WTC11 (cell line): ENCODE data around the gene ARRDC3.

Experiments used
- ESRRA ChIP-seq: sonication (generic); formaldehyde crosslinking; IDR thresholded peaks from 2 replicates; pipeline ENCODE4 v1.8.1; 2022; ENCODE audit warnings: mild to moderate bottlenecking, missing genetic modification reagents, borderline replicate concordance
- FOXK1 ChIP-seq: sonication (generic); formaldehyde crosslinking; IDR thresholded peaks from 2 replicates; pipeline ENCODE4 v1.8.0; 2022; ENCODE audit warnings: mild to moderate bottlenecking, moderate library complexity, missing genetic modification reagents
- JUN ChIP-seq: sonication (generic); formaldehyde crosslinking; IDR thresholded peaks from 2 replicates; pipeline ENCODE4 v1.8.0; 2023; ENCODE audit warnings: mild to moderate bottlenecking, missing genetic modification reagents
- NFE2L1 ChIP-seq: sonication (generic); formaldehyde crosslinking; IDR thresholded peaks from 2 replicates; pipeline ENCODE4 v1.8.1; 2023; ENCODE audit warnings: missing genetic modification reagents
- RORB ChIP-seq: fragments of 250-450 bp; sonication (Bioruptor Pico); IDR thresholded peaks from 2 replicates; pipeline ENCODE4 v1.9.0; 2021; ENCODE audit warnings: mild to moderate bottlenecking
- SP1 ChIP-seq: sonication (generic); formaldehyde crosslinking; conservative IDR thresholded peaks from 2 replicates; pipeline ENCODE4 v1.8.1; 2022; ENCODE audit warnings: missing genetic modification reagents
- TF ChIP-seq, protein P1 (sequence below): fragments of 200-600 bp; IDR thresholded peaks from 2 replicates; pipeline ENCODE4 v1.8.0; 2022; ENCODE audit warnings: antibody characterized with exemption
- TF ChIP-seq, protein P2 (sequence below): sonication (generic); formaldehyde crosslinking; IDR thresholded peaks from 2 replicates; pipeline ENCODE4 v1.8.0; 2023; ENCODE audit warnings: mild to moderate bottlenecking, missing genetic modification reagents
- TF ChIP-seq, protein P3 (sequence below): sonication (generic); formaldehyde crosslinking; IDR thresholded peaks from 2 replicates; pipeline ENCODE4 v1.8.1; 2022; ENCODE audit warnings: mild to moderate bottlenecking, moderate library complexity, missing genetic modification reagents

DNA sequence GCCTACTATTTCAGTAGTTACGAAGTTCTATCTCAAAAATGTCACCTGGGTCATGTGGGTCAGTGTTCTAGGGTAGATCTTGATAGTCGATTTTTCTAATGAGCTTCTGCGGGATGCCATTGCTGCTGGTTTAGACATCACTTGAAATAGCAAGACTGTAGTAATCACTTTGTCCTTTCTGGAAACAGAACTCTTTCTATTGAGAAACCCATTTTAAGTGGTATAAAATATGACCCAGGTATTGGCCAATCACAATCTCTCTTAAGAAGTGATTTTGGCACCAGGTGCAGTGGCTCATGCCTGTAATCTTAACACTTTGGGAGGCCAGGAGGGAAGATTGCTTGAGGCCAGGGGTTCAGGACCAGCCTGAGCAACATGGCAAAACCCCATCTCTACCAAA is 17.6 kb downstream of the ARRDC3 start:
- TF ChIP-seq, protein P1, sequence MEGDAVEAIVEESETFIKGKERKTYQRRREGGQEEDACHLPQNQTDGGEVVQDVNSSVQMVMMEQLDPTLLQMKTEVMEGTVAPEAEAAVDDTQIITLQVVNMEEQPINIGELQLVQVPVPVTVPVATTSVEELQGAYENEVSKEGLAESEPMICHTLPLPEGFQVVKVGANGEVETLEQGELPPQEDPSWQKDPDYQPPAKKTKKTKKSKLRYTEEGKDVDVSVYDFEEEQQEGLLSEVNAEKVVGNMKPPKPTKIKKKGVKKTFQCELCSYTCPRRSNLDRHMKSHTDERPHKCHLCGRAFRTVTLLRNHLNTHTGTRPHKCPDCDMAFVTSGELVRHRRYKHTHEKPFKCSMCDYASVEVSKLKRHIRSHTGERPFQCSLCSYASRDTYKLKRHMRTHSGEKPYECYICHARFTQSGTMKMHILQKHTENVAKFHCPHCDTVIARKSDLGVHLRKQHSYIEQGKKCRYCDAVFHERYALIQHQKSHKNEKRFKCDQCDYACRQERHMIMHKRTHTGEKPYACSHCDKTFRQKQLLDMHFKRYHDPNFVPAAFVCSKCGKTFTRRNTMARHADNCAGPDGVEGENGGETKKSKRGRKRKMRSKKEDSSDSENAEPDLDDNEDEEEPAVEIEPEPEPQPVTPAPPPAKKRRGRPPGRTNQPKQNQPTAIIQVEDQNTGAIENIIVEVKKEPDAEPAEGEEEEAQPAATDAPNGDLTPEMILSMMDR: no peak
- no peak for TF ChIP-seq FOXK1 (CRISPR knock-in tag)
- no peak for TF ChIP-seq RORB (CRISPR knock-in tag)
- TF ChIP-seq, protein P2, sequence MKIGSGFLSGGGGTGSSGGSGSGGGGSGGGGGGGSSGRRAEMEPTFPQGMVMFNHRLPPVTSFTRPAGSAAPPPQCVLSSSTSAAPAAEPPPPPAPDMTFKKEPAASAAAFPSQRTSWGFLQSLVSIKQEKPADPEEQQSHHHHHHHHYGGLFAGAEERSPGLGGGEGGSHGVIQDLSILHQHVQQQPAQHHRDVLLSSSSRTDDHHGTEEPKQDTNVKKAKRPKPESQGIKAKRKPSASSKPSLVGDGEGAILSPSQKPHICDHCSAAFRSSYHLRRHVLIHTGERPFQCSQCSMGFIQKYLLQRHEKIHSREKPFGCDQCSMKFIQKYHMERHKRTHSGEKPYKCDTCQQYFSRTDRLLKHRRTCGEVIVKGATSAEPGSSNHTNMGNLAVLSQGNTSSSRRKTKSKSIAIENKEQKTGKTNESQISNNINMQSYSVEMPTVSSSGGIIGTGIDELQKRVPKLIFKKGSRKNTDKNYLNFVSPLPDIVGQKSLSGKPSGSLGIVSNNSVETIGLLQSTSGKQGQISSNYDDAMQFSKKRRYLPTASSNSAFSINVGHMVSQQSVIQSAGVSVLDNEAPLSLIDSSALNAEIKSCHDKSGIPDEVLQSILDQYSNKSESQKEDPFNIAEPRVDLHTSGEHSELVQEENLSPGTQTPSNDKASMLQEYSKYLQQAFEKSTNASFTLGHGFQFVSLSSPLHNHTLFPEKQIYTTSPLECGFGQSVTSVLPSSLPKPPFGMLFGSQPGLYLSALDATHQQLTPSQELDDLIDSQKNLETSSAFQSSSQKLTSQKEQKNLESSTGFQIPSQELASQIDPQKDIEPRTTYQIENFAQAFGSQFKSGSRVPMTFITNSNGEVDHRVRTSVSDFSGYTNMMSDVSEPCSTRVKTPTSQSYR: no peak
- TF ChIP-seq, protein P3, sequence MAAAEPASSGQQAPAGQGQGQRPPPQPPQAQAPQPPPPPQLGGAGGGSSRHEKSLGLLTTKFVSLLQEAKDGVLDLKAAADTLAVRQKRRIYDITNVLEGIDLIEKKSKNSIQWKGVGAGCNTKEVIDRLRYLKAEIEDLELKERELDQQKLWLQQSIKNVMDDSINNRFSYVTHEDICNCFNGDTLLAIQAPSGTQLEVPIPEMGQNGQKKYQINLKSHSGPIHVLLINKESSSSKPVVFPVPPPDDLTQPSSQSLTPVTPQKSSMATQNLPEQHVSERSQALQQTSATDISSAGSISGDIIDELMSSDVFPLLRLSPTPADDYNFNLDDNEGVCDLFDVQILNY (CRISPR knock-in tag): no peak
- TF ChIP-seq SP1 (CRISPR knock-in tag): no peak
- no peak for TF ChIP-seq JUN (CRISPR knock-in tag)
- TF ChIP-seq NFE2L1: no peak
- TF ChIP-seq ESRRA (CRISPR knock-in tag): no peak
